GM18505 (cell line): ENCODE results near the gene GJB2.

Experiments used
- ATAC-seq: cut with Tn5 transposase; IDR thresholded peaks from one replicate; pipeline ENCODE4 v1.9.1; 2021; ENCODE audit not compliant: unreplicated experiment
- POLR2A ChIP-seq: IDR thresholded peaks from 4 replicates; pipeline ENCODE4 v1.6.1; 2011; ENCODE audit warnings: borderline replicate concordance; ENCODE audit not compliant: insufficient read depth, insufficient read length; ENCODE audit errors: extremely low read depth

The GJB2 gene

DNA sequence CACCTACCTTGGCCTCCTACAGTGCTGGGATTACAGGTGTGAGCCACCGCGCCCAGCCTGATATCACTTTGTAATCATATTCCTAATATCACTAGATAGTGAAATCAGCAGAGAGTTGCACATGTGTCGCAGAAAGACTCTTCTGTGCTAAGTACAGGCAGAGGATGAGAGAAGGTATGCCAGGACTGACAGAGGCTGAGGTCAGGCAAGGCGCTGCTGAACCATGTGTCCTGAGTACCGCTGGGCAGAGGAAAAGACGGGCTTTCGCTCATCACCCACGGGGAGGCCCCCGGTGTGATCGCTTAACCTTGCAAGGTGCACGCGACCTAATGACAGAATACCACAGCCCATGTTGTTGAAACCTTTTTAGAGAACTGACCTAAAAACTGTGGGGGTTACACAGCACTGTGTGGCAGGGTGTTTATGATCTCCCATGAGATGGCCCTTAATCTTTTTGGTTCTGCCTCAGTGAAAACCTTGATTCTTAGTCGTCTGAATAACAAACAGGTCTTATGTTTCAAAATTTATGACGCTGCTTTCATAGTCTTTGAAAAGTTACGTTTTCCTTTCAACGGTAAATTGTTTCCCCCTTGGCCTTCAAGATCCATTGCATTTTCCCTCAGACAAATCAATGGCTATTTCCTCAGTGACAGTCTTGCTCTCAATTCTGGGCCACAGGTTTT is 44.1 kb downstream of the GJB2 start:
- TF ChIP-seq POLR2A: no peak
- ATAC-seq: no peak

- TF ChIP-seq POLR2A: no peak
- no peak for ATAC-seq
Observed at GRCh38 chr13:20146381-20146780, 46.4 kb downstream of the GJB2 start.

DNA sequence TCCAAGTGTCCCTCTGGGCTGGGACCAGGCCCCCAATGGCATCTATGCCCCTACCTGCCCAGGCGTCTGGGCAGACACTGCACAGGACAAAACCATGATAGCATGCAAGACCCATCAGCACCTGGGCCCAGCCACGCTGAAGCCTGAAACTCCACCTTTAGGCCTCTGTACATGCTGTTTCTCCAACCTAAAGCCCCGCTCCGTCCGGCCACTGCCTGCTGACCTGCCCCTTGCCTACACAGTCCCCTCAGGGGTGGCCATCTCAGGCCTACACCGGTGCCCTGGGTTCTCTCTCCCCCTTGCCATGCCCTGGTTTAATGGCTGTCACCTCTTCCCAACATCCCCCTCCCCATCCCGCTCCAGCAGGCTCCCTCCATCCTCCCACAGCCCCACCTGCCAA is 47.2 kb downstream of the GJB2 start:
- ATAC-seq: no peak
- TF ChIP-seq POLR2A: no peak

- no peak for ATAC-seq
Observed at GRCh38 chr13:20144141-20144850, 48.4 kb downstream of the GJB2 start.

DNA sequence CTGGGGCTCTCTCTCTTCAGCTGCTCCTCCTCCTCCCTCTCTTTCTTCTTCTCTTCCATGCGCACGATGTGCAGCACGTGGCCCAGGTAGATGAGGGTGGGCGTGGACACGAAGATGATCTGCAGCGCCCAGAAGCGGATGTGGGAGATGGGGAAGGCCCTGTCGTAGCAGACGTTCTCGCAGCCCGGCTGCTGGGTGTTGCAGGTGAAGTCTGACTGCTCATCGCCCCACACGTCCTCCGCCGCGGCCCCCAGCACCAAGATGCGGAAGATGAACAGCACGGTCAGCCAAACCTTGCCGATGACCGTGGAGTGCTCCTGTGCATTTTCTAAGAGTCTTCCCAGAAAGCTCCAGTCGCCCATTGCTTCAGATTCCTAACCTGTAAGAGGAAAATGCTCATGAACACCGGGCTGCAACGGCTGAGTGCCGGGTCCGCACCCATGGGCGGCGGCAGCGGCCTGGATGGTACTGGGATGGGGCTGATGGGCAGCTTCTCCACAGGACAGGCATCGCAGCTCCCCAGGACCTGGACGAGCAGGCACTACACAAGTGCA is 49.7 kb downstream of the GJB2 start:
- no peak for ATAC-seq
- no peak for TF ChIP-seq POLR2A

More at GRCh38 chr13:20144141-20144850, 48.4 kb downstream of the GJB2 start:
- no peak for TF ChIP-seq POLR2A

GRCh38 chr13:20142023-20142926 is 50.5 kb downstream of the GJB2 start:
- no peak for TF ChIP-seq POLR2A
- no peak for ATAC-seq

DNA sequence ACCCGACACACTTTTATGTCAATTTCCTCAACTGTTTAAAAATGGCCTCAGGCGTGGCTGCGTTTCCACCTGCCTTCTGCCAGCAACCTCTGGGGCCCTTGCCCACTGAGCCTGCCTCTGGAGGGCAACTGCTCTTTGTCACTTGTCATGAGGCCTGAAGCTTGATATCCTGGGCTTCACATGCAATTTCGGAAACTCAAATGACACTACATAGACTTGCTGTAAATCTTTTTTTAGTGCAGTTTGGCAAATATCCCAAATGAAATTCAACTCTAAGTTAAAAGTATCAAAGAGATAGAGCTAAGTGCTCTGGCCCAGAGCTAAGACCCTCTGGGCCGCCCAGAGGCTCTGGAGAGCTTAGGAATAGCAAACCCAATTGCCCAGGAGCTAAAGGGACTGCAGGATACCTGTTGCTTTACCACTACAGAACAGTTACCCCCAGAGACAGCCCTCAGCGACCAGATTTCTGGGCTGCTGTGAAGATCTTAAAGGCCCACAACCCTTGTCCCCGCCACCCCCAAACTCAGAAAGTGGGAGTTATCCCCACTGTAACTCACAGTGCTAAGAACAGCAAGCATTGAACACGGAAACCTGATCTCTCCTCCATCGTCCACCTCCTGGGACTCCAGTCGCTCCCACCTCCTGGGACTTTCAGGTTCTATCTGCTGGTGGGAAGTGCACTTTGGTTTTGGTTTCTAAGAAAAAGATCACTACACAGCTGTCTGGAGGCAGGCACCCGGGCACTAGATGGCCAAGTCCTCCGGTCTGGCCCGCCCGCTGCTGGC is 51.3 kb downstream of the GJB2 start:
- ATAC-seq: no peak
- no peak for TF ChIP-seq POLR2A

DNA sequence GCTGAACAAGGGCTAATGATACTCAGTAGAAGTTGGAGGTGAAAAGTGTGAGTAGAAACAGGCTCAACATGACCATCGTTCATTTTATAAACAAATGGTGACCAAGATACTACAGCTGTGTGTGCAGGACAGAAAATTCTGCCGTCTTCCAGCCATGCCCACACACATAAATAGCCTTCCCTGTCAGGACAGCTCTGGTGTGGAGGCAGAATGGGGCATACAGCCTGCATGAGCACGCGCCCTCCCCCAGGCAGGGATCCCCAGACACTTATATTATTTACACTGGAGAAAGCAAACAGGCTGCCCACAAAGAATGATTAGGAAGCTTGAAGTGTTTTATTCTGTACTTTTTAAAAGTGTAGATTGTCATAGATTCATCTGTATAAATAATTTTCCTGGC is 52.3 kb downstream of the GJB2 start:
- no peak for TF ChIP-seq POLR2A
- ATAC-seq: no peak

GRCh38 chr13:20137875-20138274 is 54.9 kb downstream of the GJB2 start:
- no peak for ATAC-seq
- TF ChIP-seq POLR2A: no peak
